ENCODE results near the gene EVA1B. TPM values are rescaled to one million over a fixed set of nuclear protein-coding genes. Genes with fewer than 3 reads are reported as not detected.

EVA1B gene
- total and polyA plus RNA-seq, 10 of the 15 experiments (the other 5 are each of a cell fraction or from before 2014, with no cell fraction given), result 0.15 to 6.4 (median 3.0) TPM; not detected in 2

GRCh38 chr1:36306902-36307456 is 16.5 kb downstream of the EVA1B start (continued):
- no peak for TF ChIP-seq CTCF (IDR thresholded peaks at IDR 0.05 in 2 of 3, conservative IDR thresholded peaks at IDR 0.05 in 1 of 3; ENCODE audit: control insufficient read depth in 2 of 3, extremely low read depth in 1 of 3, insufficient read depth in 1 of 3, low read depth in 3 of 3, low read length in 3 of 3)
- TF ChIP-seq RB1 (IDR thresholded peaks at IDR 0.05; ENCODE audit: borderline replicate concordance), result no peak
- no peak for TF ChIP-seq SIN3A (IDR thresholded peaks at IDR 0.05; ENCODE audit: low read depth, low read length)
- TF ChIP-seq POU2F2 (IDR thresholded peaks at IDR 0.05; ENCODE audit: borderline replicate concordance, low read depth, low read length), result peak; percentile 87
- TF ChIP-seq ATF2 (IDR thresholded peaks at IDR 0.05; ENCODE audit: low read length), result no peak
- TF ChIP-seq, protein P1, sequence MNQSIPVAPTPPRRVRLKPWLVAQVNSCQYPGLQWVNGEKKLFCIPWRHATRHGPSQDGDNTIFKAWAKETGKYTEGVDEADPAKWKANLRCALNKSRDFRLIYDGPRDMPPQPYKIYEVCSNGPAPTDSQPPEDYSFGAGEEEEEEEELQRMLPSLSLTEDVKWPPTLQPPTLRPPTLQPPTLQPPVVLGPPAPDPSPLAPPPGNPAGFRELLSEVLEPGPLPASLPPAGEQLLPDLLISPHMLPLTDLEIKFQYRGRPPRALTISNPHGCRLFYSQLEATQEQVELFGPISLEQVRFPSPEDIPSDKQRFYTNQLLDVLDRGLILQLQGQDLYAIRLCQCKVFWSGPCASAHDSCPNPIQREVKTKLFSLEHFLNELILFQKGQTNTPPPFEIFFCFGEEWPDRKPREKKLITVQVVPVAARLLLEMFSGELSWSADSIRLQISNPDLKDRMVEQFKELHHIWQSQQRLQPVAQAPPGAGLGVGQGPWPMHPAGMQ (IDR thresholded peaks at IDR 0.05; ENCODE audit: borderline replicate concordance), result no peak
- peak; percentile 64 for TF ChIP-seq ZNF687 (IDR thresholded peaks at IDR 0.05)
- TF ChIP-seq, protein P2, sequence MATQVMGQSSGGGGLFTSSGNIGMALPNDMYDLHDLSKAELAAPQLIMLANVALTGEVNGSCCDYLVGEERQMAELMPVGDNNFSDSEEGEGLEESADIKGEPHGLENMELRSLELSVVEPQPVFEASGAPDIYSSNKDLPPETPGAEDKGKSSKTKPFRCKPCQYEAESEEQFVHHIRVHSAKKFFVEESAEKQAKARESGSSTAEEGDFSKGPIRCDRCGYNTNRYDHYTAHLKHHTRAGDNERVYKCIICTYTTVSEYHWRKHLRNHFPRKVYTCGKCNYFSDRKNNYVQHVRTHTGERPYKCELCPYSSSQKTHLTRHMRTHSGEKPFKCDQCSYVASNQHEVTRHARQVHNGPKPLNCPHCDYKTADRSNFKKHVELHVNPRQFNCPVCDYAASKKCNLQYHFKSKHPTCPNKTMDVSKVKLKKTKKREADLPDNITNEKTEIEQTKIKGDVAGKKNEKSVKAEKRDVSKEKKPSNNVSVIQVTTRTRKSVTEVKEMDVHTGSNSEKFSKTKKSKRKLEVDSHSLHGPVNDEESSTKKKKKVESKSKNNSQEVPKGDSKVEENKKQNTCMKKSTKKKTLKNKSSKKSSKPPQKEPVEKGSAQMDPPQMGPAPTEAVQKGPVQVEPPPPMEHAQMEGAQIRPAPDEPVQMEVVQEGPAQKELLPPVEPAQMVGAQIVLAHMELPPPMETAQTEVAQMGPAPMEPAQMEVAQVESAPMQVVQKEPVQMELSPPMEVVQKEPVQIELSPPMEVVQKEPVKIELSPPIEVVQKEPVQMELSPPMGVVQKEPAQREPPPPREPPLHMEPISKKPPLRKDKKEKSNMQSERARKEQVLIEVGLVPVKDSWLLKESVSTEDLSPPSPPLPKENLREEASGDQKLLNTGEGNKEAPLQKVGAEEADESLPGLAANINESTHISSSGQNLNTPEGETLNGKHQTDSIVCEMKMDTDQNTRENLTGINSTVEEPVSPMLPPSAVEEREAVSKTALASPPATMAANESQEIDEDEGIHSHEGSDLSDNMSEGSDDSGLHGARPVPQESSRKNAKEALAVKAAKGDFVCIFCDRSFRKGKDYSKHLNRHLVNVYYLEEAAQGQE (IDR thresholded peaks at IDR 0.05; ENCODE audit: low read depth, low read length), result no peak
- 0 out of 2 replicates have a peak, but pooled peaks have one; percentile 30 for TF ChIP-seq PAX5 (IDR thresholded peaks at IDR 0.05; ENCODE audit: borderline replicate concordance, low read depth, low read length)
- no peak for TF ChIP-seq ATF3 (IDR thresholded peaks at IDR 0.05; ENCODE audit: borderline replicate concordance, extremely low read depth, low read depth, low read length)
- no peak for TF ChIP-seq ZNF207 (IDR thresholded peaks at IDR 0.05; ENCODE audit: borderline replicate concordance)
- peak; percentile 75; the same call in 1 of the 2 replicates for TF ChIP-seq BACH1 (IDR thresholded peaks at IDR 0.05; ENCODE audit: borderline replicate concordance)
- TF ChIP-seq EED (IDR thresholded peaks at IDR 0.05; ENCODE audit: low read depth), result no peak
- TF ChIP-seq DPF2 (IDR thresholded peaks at IDR 0.05), result no peak
- no peak for TF ChIP-seq IRF4 (IDR thresholded peaks at IDR 0.05; ENCODE audit: low read depth, low read length)
- TF ChIP-seq TCF7 (IDR thresholded peaks at IDR 0.05; ENCODE audit: borderline replicate concordance), result no peak
- no peak for TF ChIP-seq MYB (IDR thresholded peaks at IDR 0.05; ENCODE audit: borderline replicate concordance, low read depth, low read length)

All from GM12878 (cell line).